ENCODE data around the gene MAFG. TPM values are rescaled to one million over a fixed set of nuclear protein-coding genes. Genes with fewer than 3 reads are reported as not detected.

MAFG gene
- total and polyA plus RNA-seq, 2 of the 13 experiments (the other 11 are each of a cell fraction or from before 2014, with no cell fraction given): 14.5 to 20.0 TPM

GRCh38 chr17:81909231-81909630 is 18.3 kb downstream of the MAFG start (continued):
- TF ChIP-seq HOMEZ (CRISPR knock-in tag; IDR thresholded peaks at IDR 0.05; ENCODE audit: low read depth) (no peak), SRF (IDR thresholded peaks at IDR 0.05; ENCODE audit: low read depth, low read length) (no peak), POLR2G (IDR thresholded peaks at IDR 0.05; ENCODE audit: low read depth, low read length) (no peak), CEBPZ (IDR thresholded peaks at IDR 0.05; ENCODE audit: low read length) (no peak), ARID2 (CRISPR knock-in tag; IDR thresholded peaks at IDR 0.05; ENCODE audit: borderline replicate concordance) (no peak), ZNF510 (CRISPR knock-in tag; IDR thresholded peaks at IDR 0.05; ENCODE audit: low read depth) (no peak), HHEX (CRISPR knock-in tag; IDR thresholded peaks at IDR 0.05) (no peak), ZNF558 (CRISPR knock-in tag; IDR thresholded peaks at IDR 0.05; ENCODE audit: borderline replicate concordance) (no peak), ZNF142 (CRISPR knock-in tag; IDR thresholded peaks at IDR 0.05) (no peak), DMAP1 (CRISPR knock-in tag; IDR thresholded peaks at IDR 0.05) (no peak), ZNF563 (CRISPR knock-in tag; IDR thresholded peaks at IDR 0.05) (peak; percentile 35; the same call in 1 of the 2 replicates), ZNF432 (CRISPR knock-in tag; IDR thresholded peaks at IDR 0.05; ENCODE audit: borderline replicate concordance) (no peak), RBFOX2 (IDR thresholded peaks at IDR 0.05; ENCODE audit: low read depth, low read length) (peak; percentile 68), CBX2 (IDR thresholded peaks at IDR 0.05; ENCODE audit: low read depth, low read length) (no peak), CBX2 (CRISPR knock-in tag; IDR thresholded peaks at IDR 0.05; ENCODE audit: low read depth) (no peak), NR2F2 (IDR thresholded peaks at IDR 0.05; ENCODE audit: borderline replicate concordance, low read depth) (no peak), SPEN (CRISPR knock-in tag; IDR thresholded peaks at IDR 0.05; ENCODE audit: low read depth) (no peak), HINFP (CRISPR knock-in tag; IDR thresholded peaks at IDR 0.05; ENCODE audit: low read depth) (no peak), TAF1 (CRISPR knock-in tag; IDR thresholded peaks at IDR 0.05) (no peak)

Data from HepG2 (cell line).